ENCODE measurements around the gene FAM20B.

DNA sequence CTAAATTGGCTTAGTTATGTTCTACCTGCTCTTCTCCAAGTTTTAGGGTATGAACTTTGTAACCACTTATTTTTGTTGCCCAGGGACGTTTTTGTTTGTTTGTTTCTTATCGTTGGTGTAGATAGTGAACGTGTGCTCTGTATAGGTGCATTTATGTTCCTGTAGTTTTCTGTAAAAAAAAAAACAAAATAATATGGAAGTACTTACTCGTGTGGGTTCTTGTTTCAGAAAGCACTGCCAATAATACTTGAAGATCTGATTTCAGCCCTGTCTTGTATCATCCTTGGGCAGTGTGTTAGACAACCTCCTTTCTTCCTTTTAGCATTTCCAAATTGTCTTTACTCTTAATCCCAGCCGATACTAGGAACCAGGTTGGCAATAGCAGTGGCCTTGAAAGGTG, 4.4 kb downstream of the FAM20B start:
- TF ChIP-seq NR2F6 (IDR thresholded peaks at IDR 0.05), result no peak
- TF ChIP-seq NR2F6 (CRISPR knock-in tag; IDR thresholded peaks at IDR 0.05), result no peak
- TF ChIP-seq ZBTB33 (CRISPR knock-in tag; IDR thresholded peaks at IDR 0.05), result no peak
